Measurements from ENCODE around the gene UST. TPM values are rescaled to one million over a fixed set of nuclear protein-coding genes. Genes with fewer than 3 reads are reported as not detected.

UST gene
- total and polyA plus RNA-seq, 2 of the 8 experiments (the other 6 are each of a cell fraction or from before 2014, with no cell fraction given), result 13.5 to 34.5 TPM

GRCh38 chr6:148904896-148905870 is 158.4 kb downstream of the UST start (continued):
- TF ChIP-seq EZH2 (IDR thresholded peaks at IDR 0.05; ENCODE audit: low read depth, low read length, severe bottlenecking) (no peak), RNF2 (IDR thresholded peaks at IDR 0.05; ENCODE audit: borderline replicate concordance, low read depth, low read length, missing control alignments, poor library complexity, severe bottlenecking) (no peak), JUN (IDR thresholded peaks at IDR 0.05; ENCODE audit: low read depth, low read length) (no peak), ZNF274 (IDR thresholded peaks at IDR 0.05; ENCODE audit: borderline replicate concordance, extremely low read depth, low read length) (no peak), FOSL1 (IDR thresholded peaks at IDR 0.05; ENCODE audit: insufficient read depth, low read depth, low read length) (no peak)

Data from H1 (cell line).